ENCODE results near the gene BARX2.

GRCh38 chr11:129368889-129369672, 6.6 kb upstream of the BARX2 start:
- TF ChIP-seq CTCF (IDR thresholded peaks at IDR 0.05; ENCODE audit: insufficient read depth, low read length) = no peak
- TF ChIP-seq GABPA (IDR thresholded peaks at IDR 0.05; ENCODE audit: low read depth) = no peak
- TF ChIP-seq POLR2AphosphoS5 (IDR thresholded peaks at IDR 0.05; ENCODE audit: low read depth) = no peak
- TF ChIP-seq SPI1 (IDR thresholded peaks at IDR 0.05; ENCODE audit: borderline replicate concordance, low read depth) = no peak
- no peak for TF ChIP-seq REST (IDR thresholded peaks at IDR 0.05; ENCODE audit: insufficient replicate concordance, low read depth)
